KMS-11 (cell line): ENCODE data around the gene TREX2.

Source experiments
- H2AFZ ChIP-seq: fragments of 200-600 bp; sonication (generic); 2 replicates; pipeline ENCODE4 v1.6.1; 2016; ENCODE audit warnings: antibody characterized with exemption, mixed run types, low read depth
- H3K27ac ChIP-seq: fragments of 200-600 bp; sonication (generic); 2 replicates; pipeline ENCODE4 v1.6.1; 2016; ENCODE audit warnings: mild to moderate bottlenecking, mixed run types
- H3K27me3 ChIP-seq: fragments of 200-600 bp; sonication (generic); 2 replicates; pipeline ENCODE4 v1.6.1; 2017; ENCODE audit warnings: mild to moderate bottlenecking, low read depth, mixed run types, moderate library complexity; ENCODE audit not compliant: insufficient read depth
- H3K36me3 ChIP-seq: fragments of 200-600 bp; sonication (generic); 2 replicates; pipeline ENCODE4 v1.6.1; 2017; ENCODE audit warnings: mild to moderate bottlenecking, mixed run types; ENCODE audit not compliant: insufficient read depth
- H3K4me1 ChIP-seq: fragments of 200-600 bp; sonication (generic); 2 replicates; pipeline ENCODE4 v1.6.1; 2016; ENCODE audit warnings: mild to moderate bottlenecking, low read depth, mixed run types; ENCODE audit not compliant: poor library complexity, severe bottlenecking
- H3K4me2 ChIP-seq: fragments of 200-600 bp; sonication (generic); 2 replicates; pipeline ENCODE4 v1.7.0; 2016; ENCODE audit warnings: mild to moderate bottlenecking, mixed run types
- H3K4me3 ChIP-seq: fragments of 200-600 bp; sonication (generic); IDR thresholded peaks from 2 replicates; pipeline ENCODE4 v1.6.1; 2017; ENCODE audit warnings: low read depth, low read length, mixed read lengths; ENCODE audit not compliant: insufficient read depth
- H3K79me2 ChIP-seq: fragments of 200-600 bp; sonication (generic); 2 replicates; pipeline ENCODE4 v1.6.1; 2016; ENCODE audit warnings: low read depth, mixed run types; ENCODE audit not compliant: insufficient read depth
- H3K9ac ChIP-seq: fragments of 200-600 bp; sonication (generic); 2 replicates; pipeline ENCODE4 v1.6.1; 2016; ENCODE audit warnings: mild to moderate bottlenecking, mixed run types
- H4K20me1 ChIP-seq: fragments of 200-600 bp; sonication (generic); 2 replicates; pipeline ENCODE4 v1.6.1; 2016; ENCODE audit warnings: mild to moderate bottlenecking, mixed run types; ENCODE audit not compliant: insufficient read depth
- TF ChIP-seq, protein P1 (sequence below): fragments of 200-600 bp; sonication (generic); conservative IDR thresholded peaks from 2 replicates; pipeline ENCODE4 v1.6.1; 2017; ENCODE audit warnings: low read depth, mild to moderate bottlenecking, antibody characterized with exemption, low read length, moderate library complexity, mixed read lengths

Gene TREX2

DNA sequence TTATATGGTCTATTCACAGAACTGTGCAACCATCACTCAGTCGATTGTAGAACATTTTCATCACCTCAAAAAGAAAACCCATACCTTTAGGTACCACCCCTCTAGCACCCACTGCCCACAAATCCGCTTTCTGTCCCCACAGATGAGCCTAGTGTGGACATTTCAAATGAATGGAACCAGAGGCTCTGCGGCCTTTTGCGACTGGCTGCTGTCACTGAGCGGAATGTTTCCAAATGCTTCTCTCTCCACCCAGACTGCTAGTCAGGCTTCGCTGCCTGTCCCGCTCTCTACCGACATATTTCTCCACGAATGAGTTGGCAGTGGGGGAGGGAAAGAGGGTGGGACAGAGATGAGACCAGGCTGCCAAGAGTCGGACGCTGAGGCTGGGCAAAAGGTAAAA is 47.2 kb upstream of the TREX2 start:
- no peak overlapping the region for H2AFZ ChIP-seq
- H3K79me2 ChIP-seq = no peaks in the 10 kb centered on the region
- H3K27me3 ChIP-seq = peaks cover 15% of the 10 kb centered on the region; the same call in 1 of the 2 replicates
- H4K20me1 ChIP-seq = no peaks in the 10 kb centered on the region
- no peak overlapping the region for H3K27ac ChIP-seq
- no peak overlapping the region for H3K4me2 ChIP-seq
- H3K4me3 ChIP-seq = no peak overlapping the region
- no peaks in the 10 kb centered on the region for H3K4me1 ChIP-seq
- H3K9ac ChIP-seq = no peak overlapping the region
- no peaks in the 10 kb centered on the region for H3K36me3 ChIP-seq
- TF ChIP-seq, protein P1, sequence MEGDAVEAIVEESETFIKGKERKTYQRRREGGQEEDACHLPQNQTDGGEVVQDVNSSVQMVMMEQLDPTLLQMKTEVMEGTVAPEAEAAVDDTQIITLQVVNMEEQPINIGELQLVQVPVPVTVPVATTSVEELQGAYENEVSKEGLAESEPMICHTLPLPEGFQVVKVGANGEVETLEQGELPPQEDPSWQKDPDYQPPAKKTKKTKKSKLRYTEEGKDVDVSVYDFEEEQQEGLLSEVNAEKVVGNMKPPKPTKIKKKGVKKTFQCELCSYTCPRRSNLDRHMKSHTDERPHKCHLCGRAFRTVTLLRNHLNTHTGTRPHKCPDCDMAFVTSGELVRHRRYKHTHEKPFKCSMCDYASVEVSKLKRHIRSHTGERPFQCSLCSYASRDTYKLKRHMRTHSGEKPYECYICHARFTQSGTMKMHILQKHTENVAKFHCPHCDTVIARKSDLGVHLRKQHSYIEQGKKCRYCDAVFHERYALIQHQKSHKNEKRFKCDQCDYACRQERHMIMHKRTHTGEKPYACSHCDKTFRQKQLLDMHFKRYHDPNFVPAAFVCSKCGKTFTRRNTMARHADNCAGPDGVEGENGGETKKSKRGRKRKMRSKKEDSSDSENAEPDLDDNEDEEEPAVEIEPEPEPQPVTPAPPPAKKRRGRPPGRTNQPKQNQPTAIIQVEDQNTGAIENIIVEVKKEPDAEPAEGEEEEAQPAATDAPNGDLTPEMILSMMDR = no peak

DNA sequence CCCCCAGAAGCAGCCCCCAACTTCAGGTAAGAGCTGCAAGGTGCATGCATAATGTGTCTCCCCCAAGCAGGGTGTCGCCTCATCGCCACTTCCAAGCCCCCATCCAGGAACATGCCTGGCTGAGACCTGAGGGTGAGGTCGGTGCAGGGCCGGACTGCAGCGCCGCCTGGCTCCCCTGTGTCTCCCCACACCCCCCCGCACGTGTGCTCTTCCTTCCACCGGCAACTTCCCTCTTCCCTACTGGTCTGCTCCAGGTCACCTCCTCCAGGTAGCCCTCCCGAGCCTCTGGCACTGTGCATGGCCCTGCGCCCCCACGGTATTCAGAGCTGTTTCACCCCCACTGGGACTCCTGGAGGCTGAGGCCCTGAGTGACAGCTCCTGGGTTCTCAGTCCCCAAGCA is 46.7 kb upstream of the TREX2 start:
- Histone ChIP-seq H3K4me3 (no peak overlapping the region), H3K27ac (no peak overlapping the region), H3K27me3 (peaks cover 15% of the 10 kb centered on the region; the same call in 1 of the 2 replicates), H3K4me1 (no peaks in the 10 kb centered on the region), H3K4me2 (no peak overlapping the region), H3K9ac (no peak overlapping the region), H3K79me2 (no peaks in the 10 kb centered on the region), H2AFZ (no peak overlapping the region), H3K36me3 (no peaks in the 10 kb centered on the region), H4K20me1 (no peaks in the 10 kb centered on the region)
- TF ChIP-seq, protein P1 = no peak

DNA sequence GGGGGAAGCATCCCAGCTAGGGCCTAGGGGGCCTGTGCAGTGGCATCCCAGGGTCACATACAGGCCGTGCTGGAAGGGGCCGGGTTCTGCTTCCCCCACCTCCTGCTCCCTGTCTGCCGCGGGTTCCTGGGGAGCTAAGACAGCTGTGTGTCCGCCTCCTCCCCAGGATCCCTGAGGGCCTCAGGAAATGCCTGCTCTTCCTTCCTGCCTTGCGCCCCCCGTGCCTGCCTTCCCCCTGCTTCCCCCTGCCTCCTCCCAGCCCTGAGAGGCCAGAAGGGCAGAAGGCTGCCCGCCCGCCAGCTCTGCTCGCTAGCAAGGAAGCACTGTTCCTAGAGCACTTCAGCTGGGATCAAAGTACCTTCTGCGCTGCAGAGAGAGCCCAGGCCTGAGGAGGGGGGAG is 46.1 kb upstream of the TREX2 start:
- Histone ChIP-seq H3K9ac (no peak overlapping the region), H2AFZ (no peak overlapping the region), H3K27me3 (peaks cover 15% of the 10 kb centered on the region; the same call in 1 of the 2 replicates), H3K4me3 (no peak overlapping the region), H3K4me1 (no peaks in the 10 kb centered on the region), H3K27ac (no peak overlapping the region), H3K79me2 (no peaks in the 10 kb centered on the region), H3K36me3 (no peaks in the 10 kb centered on the region), H4K20me1 (no peaks in the 10 kb centered on the region), H3K4me2 (no peak overlapping the region)
- TF ChIP-seq, protein P1 = no peak

DNA sequence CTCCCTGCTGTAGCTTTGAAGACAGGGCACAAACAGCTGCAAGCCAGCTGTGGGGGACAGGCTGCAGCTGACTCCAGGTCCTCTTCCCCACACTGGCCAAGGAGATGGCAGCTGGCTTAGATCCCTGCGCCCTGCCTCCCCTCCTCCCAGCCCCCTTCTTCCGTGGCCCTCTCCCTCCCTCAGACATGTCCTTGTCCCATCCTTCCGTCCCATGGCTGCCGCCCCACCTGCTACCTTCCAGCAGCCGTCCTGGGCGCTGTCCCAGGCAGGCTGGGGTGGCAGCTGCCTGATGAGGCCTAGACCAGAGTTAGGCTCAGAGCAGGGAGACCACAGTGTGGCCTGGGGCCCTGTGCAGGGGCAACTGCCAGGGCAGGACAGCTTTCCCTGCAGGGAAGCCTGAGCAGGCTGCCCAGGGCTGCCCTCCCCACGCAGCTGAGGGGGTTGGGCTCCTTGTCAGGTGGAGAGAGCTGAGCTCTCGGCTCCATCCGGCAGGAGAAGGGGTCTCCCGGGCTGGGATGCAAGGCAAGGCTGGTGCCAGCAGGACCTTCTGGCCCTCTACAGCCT is 45.6 kb upstream of the TREX2 start:
- Histone ChIP-seq H3K27ac (no peak overlapping the region), H3K36me3 (no peaks in the 10 kb centered on the region), H2AFZ (no peak overlapping the region), H3K9ac (no peak overlapping the region), H3K4me2 (no peak overlapping the region), H4K20me1 (no peaks in the 10 kb centered on the region), H3K4me1 (no peaks in the 10 kb centered on the region), H3K79me2 (no peaks in the 10 kb centered on the region), H3K4me3 (no peak overlapping the region), H3K27me3 (peaks cover 15% of the 10 kb centered on the region; the same call in 1 of the 2 replicates)
- TF ChIP-seq, protein P1 = no peak
